Measurements from ENCODE around the gene NTM.
"Not testable (repeated sequence)": the region's sequence is repeated elsewhere in the genome, so short reads cannot be mapped to it uniquely, and the experiment has no call there.

Gene NTM

GRCh38 chr11:131483453-131483852 is 113.0 kb downstream of the NTM start:
- DNase-seq (ENCODE audit: insufficient read length, low spot score) (no peak), FAIRE-seq (no peak)
- no peak for TF ChIP-seq CTCF (IDR thresholded peaks at IDR 0.05; ENCODE audit: insufficient read depth, missing control alignments)

- DNase-seq (ENCODE audit: insufficient read length, low spot score): no peak
- no peak for FAIRE-seq
- no peak for TF ChIP-seq CTCF (IDR thresholded peaks at IDR 0.05; ENCODE audit: insufficient read depth, missing control alignments)
Measured at GRCh38 chr11:131483877-131484276, 113.5 kb downstream of the NTM start.

GRCh38 chr11:131486100-131486499 is 115.7 kb downstream of the NTM start:
- no peak for TF ChIP-seq CTCF (IDR thresholded peaks at IDR 0.05; ENCODE audit: insufficient read depth, missing control alignments)
- no peak for FAIRE-seq
- no peak for DNase-seq (ENCODE audit: insufficient read length, low spot score)

- no peak for FAIRE-seq
- TF ChIP-seq CTCF (IDR thresholded peaks at IDR 0.05; ENCODE audit: insufficient read depth, missing control alignments): no peak
- DNase-seq (ENCODE audit: insufficient read length, low spot score): no peak
Measured at GRCh38 chr11:131486937-131487635, 116.7 kb downstream of the NTM start.

DNA sequence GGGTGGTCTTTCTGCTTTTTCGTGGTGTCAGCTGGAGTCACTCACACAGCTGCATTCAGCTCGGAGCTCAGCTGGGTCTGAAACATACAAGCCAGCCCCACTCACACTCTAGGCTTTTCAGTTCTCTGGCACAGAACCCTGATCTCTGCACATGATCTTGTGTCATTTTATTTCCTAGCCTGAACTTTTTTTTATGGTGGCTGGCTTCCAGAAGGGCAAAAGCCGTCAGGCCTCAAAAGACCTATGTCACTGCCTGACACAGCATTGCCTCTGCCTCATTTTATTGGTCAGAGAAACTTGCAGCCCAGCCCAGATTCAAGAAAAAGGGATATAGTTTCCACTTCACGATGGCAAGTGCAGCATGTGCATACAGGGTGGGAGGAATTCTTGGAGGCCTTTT is 117.8 kb downstream of the NTM start:
- no peak for FAIRE-seq
- DNase-seq (ENCODE audit: insufficient read length, low spot score): no peak
- TF ChIP-seq CTCF (IDR thresholded peaks at IDR 0.05; ENCODE audit: insufficient read depth, missing control alignments): no peak

DNA sequence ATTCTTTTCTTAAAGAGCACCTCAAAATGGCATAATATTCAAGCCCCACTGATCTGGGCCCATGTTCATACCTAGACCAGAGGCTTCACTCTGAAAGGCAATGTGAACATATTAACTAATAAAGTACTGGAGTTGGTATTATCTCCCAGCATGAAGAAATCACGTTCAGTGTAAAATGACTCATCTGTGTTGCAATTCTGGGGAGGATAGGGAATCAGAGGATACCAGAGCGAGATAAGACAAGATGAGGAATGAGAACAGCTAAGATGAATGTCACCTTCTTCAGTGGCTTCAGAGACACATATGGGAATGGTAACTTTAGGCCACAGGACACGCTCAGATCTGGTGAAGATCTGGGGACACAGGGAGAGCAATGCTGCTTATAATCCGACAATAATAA is 121.1 kb downstream of the NTM start:
- no peak for DNase-seq (ENCODE audit: insufficient read length, low spot score)
- TF ChIP-seq CTCF (IDR thresholded peaks at IDR 0.05; ENCODE audit: insufficient read depth, missing control alignments): no peak
- no peak for FAIRE-seq

GRCh38 chr11:131495423-131495822 is 125.0 kb downstream of the NTM start:
- FAIRE-seq (no peak), DNase-seq (ENCODE audit: insufficient read length, low spot score) (no peak)

DNA sequence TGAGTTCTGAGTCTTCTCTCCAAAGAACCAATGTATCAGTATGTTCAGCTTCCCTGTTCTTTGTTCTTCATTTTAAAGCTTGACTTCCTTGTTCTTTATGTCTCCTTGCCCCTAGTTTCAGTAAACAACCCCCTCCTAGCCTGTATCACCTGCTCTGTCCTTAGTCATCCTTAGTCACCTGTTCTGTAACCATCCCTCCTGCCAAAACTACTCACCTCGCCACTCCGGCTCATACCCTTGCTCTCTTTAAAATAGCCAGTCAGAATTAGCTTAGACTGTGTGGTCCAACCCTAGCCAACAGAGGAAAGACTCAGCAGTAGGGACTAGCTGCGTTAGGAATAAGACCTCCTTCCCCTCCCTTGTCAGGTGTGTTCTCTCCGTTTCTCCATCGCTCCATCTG is 127.3 kb downstream of the NTM start:
- DNase-seq (ENCODE audit: insufficient read length, low spot score); FAIRE-seq: not testable (repeated sequence)

More at GRCh38 chr11:131495423-131495822, 125.0 kb downstream of the NTM start:
- TF ChIP-seq CTCF (IDR thresholded peaks at IDR 0.05; ENCODE audit: insufficient read depth, missing control alignments): no peak
